Measurements from ENCODE around the gene SERINC2.

DNA sequence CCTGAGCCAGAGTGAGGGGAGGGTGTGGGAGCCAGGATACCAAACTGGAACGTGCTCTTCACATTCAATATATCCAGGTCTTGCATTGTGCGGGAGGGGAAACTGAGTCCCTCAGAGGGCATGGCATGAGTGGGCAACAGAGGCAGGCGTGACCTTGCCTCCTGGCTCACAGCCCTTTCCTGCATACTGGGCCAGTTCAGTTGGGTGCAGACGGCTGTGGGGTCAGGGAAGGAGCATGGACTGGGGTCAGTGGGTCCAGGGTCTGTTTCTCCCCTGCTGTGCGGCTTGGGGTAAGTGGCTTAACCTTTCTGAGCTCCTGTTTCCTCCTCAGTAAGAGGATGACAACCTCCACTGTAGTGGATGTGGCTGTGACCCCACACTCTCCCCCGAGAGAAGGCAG lies 16.6 kb downstream of the SERINC2 start:
- TF ChIP-seq, protein P1, sequence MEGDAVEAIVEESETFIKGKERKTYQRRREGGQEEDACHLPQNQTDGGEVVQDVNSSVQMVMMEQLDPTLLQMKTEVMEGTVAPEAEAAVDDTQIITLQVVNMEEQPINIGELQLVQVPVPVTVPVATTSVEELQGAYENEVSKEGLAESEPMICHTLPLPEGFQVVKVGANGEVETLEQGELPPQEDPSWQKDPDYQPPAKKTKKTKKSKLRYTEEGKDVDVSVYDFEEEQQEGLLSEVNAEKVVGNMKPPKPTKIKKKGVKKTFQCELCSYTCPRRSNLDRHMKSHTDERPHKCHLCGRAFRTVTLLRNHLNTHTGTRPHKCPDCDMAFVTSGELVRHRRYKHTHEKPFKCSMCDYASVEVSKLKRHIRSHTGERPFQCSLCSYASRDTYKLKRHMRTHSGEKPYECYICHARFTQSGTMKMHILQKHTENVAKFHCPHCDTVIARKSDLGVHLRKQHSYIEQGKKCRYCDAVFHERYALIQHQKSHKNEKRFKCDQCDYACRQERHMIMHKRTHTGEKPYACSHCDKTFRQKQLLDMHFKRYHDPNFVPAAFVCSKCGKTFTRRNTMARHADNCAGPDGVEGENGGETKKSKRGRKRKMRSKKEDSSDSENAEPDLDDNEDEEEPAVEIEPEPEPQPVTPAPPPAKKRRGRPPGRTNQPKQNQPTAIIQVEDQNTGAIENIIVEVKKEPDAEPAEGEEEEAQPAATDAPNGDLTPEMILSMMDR (IDR thresholded peaks at IDR 0.05), result no peak
- no peak for TF ChIP-seq POLR2A (IDR thresholded peaks at IDR 0.05)
